HFFc6 (cell line): ENCODE data around the gene CIDEB. TPM values are rescaled to one million over a fixed set of nuclear protein-coding genes. Genes with fewer than 3 reads are reported as not detected.

ENCODE experiments used
- DNase-seq: peaks from one replicate; pipeline ENCODE4 v3.0.0-alpha.2; 2018
- H3K27ac Mint-ChIP-seq: 2 replicates; pipeline ENCODE4 v1.8.0; 2020; ENCODE audit warnings: mild to moderate bottlenecking, mixed read lengths
- H3K27me3 Mint-ChIP-seq: 2 replicates; pipeline ENCODE4 v1.8.0; 2021; ENCODE audit warnings: mild to moderate bottlenecking, moderate library complexity, mixed read lengths; ENCODE audit not compliant: insufficient read depth
- H3K36me3 Mint-ChIP-seq: 2 replicates; pipeline ENCODE4 v1.8.0; 2021; ENCODE audit warnings: low read depth, mixed read lengths
- H3K4me1 Mint-ChIP-seq: 2 replicates; pipeline ENCODE4 v1.8.0; 2020; ENCODE audit warnings: low read depth, mixed read lengths
- H3K4me3 Mint-ChIP-seq: 2 replicates; pipeline ENCODE4 v1.8.0; 2020; ENCODE audit warnings: mild to moderate bottlenecking, moderate library complexity, mixed read lengths
- H3K9me3 Mint-ChIP-seq: 2 replicates; pipeline ENCODE4 v1.8.0; 2020; ENCODE audit warnings: mild to moderate bottlenecking, mixed read lengths
- CTCF ChIP-seq: fragments of 200-600 bp; sonication (generic); IDR thresholded peaks from 2 replicates; pipeline ENCODE4 v1.5.0; 2021; ENCODE audit warnings: antibody characterized with exemption, mild to moderate bottlenecking
- total RNA-seq, 6 experiments: library from RNA; stranded (reverse); fragmentation: NEBNext Ultra II Directional; extraction: Animal tissue kit (Norgen Biotek cat#: 25700); gene quantifications; 2 replicates in 1 of 6; 3 replicates in 5 of 6; pipeline ENCODE4 v1.2.3, GENCODE V29; 2021

Gene CIDEB
- total RNA-seq, 6 experiments from 2014 or later = 0.17 to 0.40 (median 0.20) TPM; not detected in 1

- Mint-ChIP-seq H3K36me3 (peaks cover under 1% of the 10 kb centered on the region), H3K27me3 (peaks cover 18% of the 10 kb centered on the region), H3K4me1 (peaks cover 25% of the 10 kb centered on the region), H3K4me3 (no peak overlapping the region), H3K9me3 (no peaks in the 10 kb centered on the region), H3K27ac (no peak overlapping the region)
- no peak for DNase-seq
- no peak for TF ChIP-seq CTCF
Measured at GRCh38 chr14:24314377-24315193, 6.8 kb upstream of the CIDEB start.

- H3K4me1 Mint-ChIP-seq = peaks cover 30% of the 10 kb centered on the region
- no peak overlapping the region for H3K27ac Mint-ChIP-seq
- H3K36me3 Mint-ChIP-seq = peaks cover 6% of the 10 kb centered on the region
- H3K4me3 Mint-ChIP-seq = no peak overlapping the region
- DNase-seq = no peak
- H3K27me3 Mint-ChIP-seq = peaks cover 12% of the 10 kb centered on the region
- H3K9me3 Mint-ChIP-seq = no peaks in the 10 kb centered on the region
- no peak for TF ChIP-seq CTCF
Measured at GRCh38 chr14:24313913-24314312, 6.1 kb upstream of the CIDEB start.

GRCh38 chr14:24312736-24313507 lies 5.1 kb upstream of the CIDEB start:
- H3K27ac Mint-ChIP-seq = no peak overlapping the region
- H3K27me3 Mint-ChIP-seq = peaks cover 10% of the 10 kb centered on the region
- peaks cover 34% of the 10 kb centered on the region for H3K4me1 Mint-ChIP-seq
- H3K4me3 Mint-ChIP-seq = no peak overlapping the region
- no peak for DNase-seq
- peaks cover 6% of the 10 kb centered on the region for H3K36me3 Mint-ChIP-seq
- no peaks in the 10 kb centered on the region for H3K9me3 Mint-ChIP-seq
- no peak for TF ChIP-seq CTCF

GRCh38 chr14:24311837-24312615 lies 4.2 kb upstream of the CIDEB start:
- Mint-ChIP-seq H3K4me3 (no peak overlapping the region), H3K27me3 (peaks cover 10% of the 10 kb centered on the region), H3K27ac (no peak overlapping the region), H3K4me1 (peaks cover 27% of the 10 kb centered on the region), H3K36me3 (peaks cover 6% of the 10 kb centered on the region), H3K9me3 (no peaks in the 10 kb centered on the region)
- peak; percentile 13 for DNase-seq
- 0 out of 2 replicates have a peak, but pooled peaks have one; percentile 9 for TF ChIP-seq CTCF
